HEK293 (cell line): ENCODE data around the gene CTF1.

ENCODE experiments used
- CTCF ChIA-PET: fragments of 350-600 bp; formaldehyde crosslinking; extraction: SDS; loops from one replicate; lab custom pipeline; 2021; ENCODE audit warnings: antibody characterized with exemption; lab: Yijun Ruan, JAX
- POLR2A ChIA-PET: fragments of 300-600 bp; formaldehyde crosslinking; extraction: SDS; loops from one replicate; lab custom pipeline; 2020; ENCODE audit warnings: antibody characterized with exemption, inconsistent platforms; lab: Yijun Ruan, JAX
- H3K27ac ChIP-seq: fragments of 200-500 bp; sonication (Bioruptor generic); 2 replicates; pipeline ENCODE4 v1.5.1; 2014; ENCODE audit warnings: low read depth, low read length, control low read depth, inconsistent platforms; ENCODE audit errors: extremely low read depth
- H3K36me3 ChIP-seq, 2 experiments: fragments of 200-500 bp in 1 of 2; sonication (Bioruptor generic) in 1 of 2; 1 replicate in 1 of 2; 2 replicates in 1 of 2; pipeline ENCODE4 v1.5.1; 2014 to 2017; ENCODE audit warnings: inconsistent platforms in 2 of 2, low read length in 2 of 2; ENCODE audit not compliant: control insufficient read depth in 2 of 2, insufficient read depth in 1 of 2
- H3K4me1 ChIP-seq: fragments of 200-500 bp; sonication (Bioruptor generic); 2 replicates; pipeline ENCODE4 v1.5.1; 2014; ENCODE audit warnings: mild to moderate bottlenecking, low read length, inconsistent platforms; ENCODE audit not compliant: control insufficient read depth, insufficient read depth
- H3K4me3 ChIP-seq: 2 replicates; pipeline ENCODE4 v1.5.1; 2011; ENCODE audit warnings: low read depth, mild to moderate bottlenecking, control low read depth, low read length, moderate library complexity
- H3K9me3 ChIP-seq: fragments of 200-500 bp; sonication (Bioruptor generic); 2 replicates; pipeline ENCODE4 v1.5.1; 2014; ENCODE audit warnings: low read depth, low read length, inconsistent platforms; ENCODE audit not compliant: control insufficient read depth, insufficient read depth
- GFI1B ChIP-seq: fragments of 450-650 bp; formaldehyde crosslinking; IDR thresholded peaks from 2 replicates; pipeline ENCODE4 v1.5.1; 2016; ENCODE audit warnings: missing biosample characterization, missing genetic modification characterization
- GLIS2 ChIP-seq: fragments of 450-650 bp; formaldehyde crosslinking; IDR thresholded peaks from 2 replicates; pipeline ENCODE4 v1.5.1; 2016; ENCODE audit warnings: missing biosample characterization, missing genetic modification characterization
- KLF16 ChIP-seq: fragments of 450-650 bp; formaldehyde crosslinking; IDR thresholded peaks from 2 replicates; pipeline ENCODE4 v1.5.1; 2017; ENCODE audit warnings: missing biosample characterization, missing genetic modification characterization
- MYNN ChIP-seq: fragments of 450-650 bp; formaldehyde crosslinking; IDR thresholded peaks from 2 replicates; pipeline ENCODE4 v1.5.1; 2016; ENCODE audit warnings: missing biosample characterization, missing genetic modification characterization, borderline replicate concordance
- PRDM10 ChIP-seq: fragments of 450-650 bp; formaldehyde crosslinking; IDR thresholded peaks from 2 replicates; pipeline ENCODE4 v1.5.1; 2016; ENCODE audit warnings: missing biosample characterization, missing genetic modification characterization
- SCRT1 ChIP-seq: fragments of 450-650 bp; formaldehyde crosslinking; IDR thresholded peaks from 2 replicates; pipeline ENCODE4 v1.5.1; 2016; ENCODE audit warnings: missing biosample characterization, missing genetic modification characterization, borderline replicate concordance
- SETDB1 ChIP-seq: IDR thresholded peaks from one replicate; pipeline ENCODE4 v1.6.1; 2017; ENCODE audit warnings: mild to moderate bottlenecking, low read length, moderate library complexity, mixed read lengths; ENCODE audit not compliant: insufficient read length
- SP3 ChIP-seq: fragments of 450-650 bp; formaldehyde crosslinking; IDR thresholded peaks from 2 replicates; pipeline ENCODE4 v1.5.1; 2016; ENCODE audit warnings: missing biosample characterization, missing genetic modification characterization
- SP7 ChIP-seq: fragments of 450-650 bp; formaldehyde crosslinking; IDR thresholded peaks from 2 replicates; pipeline ENCODE4 v1.5.1; 2016; ENCODE audit warnings: missing biosample characterization, missing genetic modification characterization
- TRIM28 ChIP-seq: IDR thresholded peaks from 2 replicates; pipeline ENCODE4 v1.6.1; 2011; ENCODE audit warnings: low read length, control low read depth, borderline replicate concordance
- ZNF114 ChIP-seq: fragments of 450-650 bp; formaldehyde crosslinking; IDR thresholded peaks from 2 replicates; pipeline ENCODE4 v1.5.0; 2017; ENCODE audit warnings: missing biosample characterization, missing genetic modification characterization
- ZNF121 ChIP-seq: fragments of 450-650 bp; formaldehyde crosslinking; IDR thresholded peaks from 2 replicates; pipeline ENCODE4 v1.5.1; 2016; ENCODE audit warnings: missing biosample characterization, missing genetic modification characterization
- ZNF18 ChIP-seq: fragments of 450-650 bp; formaldehyde crosslinking; IDR thresholded peaks from 2 replicates; pipeline ENCODE4 v1.5.1; 2016; ENCODE audit warnings: missing biosample characterization, missing genetic modification characterization
- ZNF211 ChIP-seq: fragments of 450-650 bp; formaldehyde crosslinking; IDR thresholded peaks from 2 replicates; pipeline ENCODE4 v1.5.1; 2016; ENCODE audit warnings: low read depth, missing biosample characterization, missing genetic modification characterization
- ZNF214 ChIP-seq: fragments of 450-650 bp; formaldehyde crosslinking; IDR thresholded peaks from 2 replicates; pipeline ENCODE4 v1.5.1; 2017; ENCODE audit warnings: missing biosample characterization, mild to moderate bottlenecking, missing genetic modification characterization, borderline replicate concordance
- ZNF223 ChIP-seq: fragments of 450-650 bp; formaldehyde crosslinking; IDR thresholded peaks from 2 replicates; pipeline ENCODE4 v1.5.1; 2016; ENCODE audit warnings: missing biosample characterization, missing genetic modification characterization
- ZNF266 ChIP-seq: fragments of 450-650 bp; formaldehyde crosslinking; IDR thresholded peaks from 2 replicates; pipeline ENCODE4 v1.5.1; 2016; ENCODE audit warnings: missing biosample characterization, missing genetic modification characterization, low read depth
- ZNF324 ChIP-seq: fragments of 450-650 bp; formaldehyde crosslinking; IDR thresholded peaks from 2 replicates; pipeline ENCODE4 v1.5.1; 2016; ENCODE audit warnings: missing biosample characterization, missing genetic modification characterization
- ZNF626 ChIP-seq: fragments of 450-650 bp; sonication (Bioruptor Pico); formaldehyde crosslinking; IDR thresholded peaks from 2 replicates; pipeline ENCODE4 v1.5.1; 2018; ENCODE audit warnings: missing biosample characterization, missing genetic modification characterization, inconsistent platforms
- ZNF76 ChIP-seq: fragments of 450-650 bp; formaldehyde crosslinking; IDR thresholded peaks from 2 replicates; pipeline ENCODE4; 2016; ENCODE audit warnings: low read depth, missing biosample characterization, missing genetic modification characterization, borderline replicate concordance
- ZNF785 ChIP-seq: fragments of 450-650 bp; formaldehyde crosslinking; IDR thresholded peaks from 2 replicates; pipeline ENCODE4 v1.5.1; 2016; ENCODE audit warnings: missing biosample characterization, missing genetic modification characterization
- TF ChIP-seq, protein P1 (sequence below): fragments of 450-650 bp; formaldehyde crosslinking; IDR thresholded peaks from 2 replicates; pipeline ENCODE4 v1.5.1; 2017; ENCODE audit warnings: missing biosample characterization, missing genetic modification characterization

Gene CTF1

DNA sequence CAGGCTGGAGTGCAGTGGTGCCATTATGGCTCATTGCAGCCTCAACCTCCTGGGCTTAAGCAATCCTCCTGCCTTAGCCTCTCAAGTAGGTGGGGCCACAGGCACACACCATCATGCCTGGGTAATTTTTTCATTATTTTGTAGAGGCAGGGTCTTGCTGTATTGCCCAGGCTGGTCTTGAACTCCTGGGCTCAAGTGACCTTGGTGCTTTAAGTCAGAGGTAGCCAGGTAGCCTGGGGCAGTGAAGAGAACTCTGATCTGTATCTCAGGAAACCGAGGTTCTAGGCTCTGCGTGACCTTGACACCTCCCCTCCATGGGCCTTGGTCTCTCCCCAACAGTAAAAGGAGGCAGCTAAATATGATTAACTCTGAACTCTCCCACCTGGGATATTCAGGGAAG is 3.4 kb downstream of the CTF1 start:
- Histone ChIP-seq H3K9me3 (no peaks in the 10 kb centered on the region), H3K27ac (no peak overlapping the region), H3K4me1 (no peaks in the 10 kb centered on the region), H3K4me3 (no peak overlapping the region), H3K36me3 (no peaks in the 10 kb centered on the region)
- ChIA-PET CTCF (interaction anchor here (1.1 to 3.8 kb wide), 2 partner anchors 55 to 137 kb away, joined by 3 to 66 read pairs; partner anchors contain the start of gene RNF40), POLR2A (interaction anchor here (3.6 kb wide), 1 partner anchor 25 kb away, joined by 35 read pairs; no protein-coding TSS in a partner anchor)
- TF ChIP-seq ZNF121 (tag by site-specific recombination) (peak; percentile 81), PRDM10 (tag by site-specific recombination) (peak; percentile 85), TRIM28 (no peak), GLIS2 (tag by site-specific recombination) (no peak), KLF16 (tag by site-specific recombination) (no peak), SP7 (tag by site-specific recombination) (no peak)

GRCh38 chr16:30900588-30900987 is 4.2 kb downstream of the CTF1 start:
- no peak overlapping the region for H3K27ac ChIP-seq
- no peak overlapping the region for H3K4me3 ChIP-seq
- TF ChIP-seq KLF16 (tag by site-specific recombination) (no peak), ZNF266 (tag by site-specific recombination) (no peak), SETDB1 (no peak), ZNF223 (tag by site-specific recombination) (no peak), ZNF121 (tag by site-specific recombination) (no peak), ZNF76 (tag by site-specific recombination) (no peak), ZNF214 (tag by site-specific recombination) (no peak), ZNF626 (tag by site-specific recombination) (no peak), GFI1B (no peak), ZNF18 (tag by site-specific recombination) (no peak), ZNF114 (tag by site-specific recombination) (no peak), MYNN (tag by site-specific recombination) (no peak), ZNF211 (tag by site-specific recombination) (no peak), SP3 (tag by site-specific recombination) (no peak), ZNF324 (tag by site-specific recombination) (no peak), SCRT1 (tag by site-specific recombination) (no peak), ZNF785 (tag by site-specific recombination) (no peak)
- TF ChIP-seq, protein P1, sequence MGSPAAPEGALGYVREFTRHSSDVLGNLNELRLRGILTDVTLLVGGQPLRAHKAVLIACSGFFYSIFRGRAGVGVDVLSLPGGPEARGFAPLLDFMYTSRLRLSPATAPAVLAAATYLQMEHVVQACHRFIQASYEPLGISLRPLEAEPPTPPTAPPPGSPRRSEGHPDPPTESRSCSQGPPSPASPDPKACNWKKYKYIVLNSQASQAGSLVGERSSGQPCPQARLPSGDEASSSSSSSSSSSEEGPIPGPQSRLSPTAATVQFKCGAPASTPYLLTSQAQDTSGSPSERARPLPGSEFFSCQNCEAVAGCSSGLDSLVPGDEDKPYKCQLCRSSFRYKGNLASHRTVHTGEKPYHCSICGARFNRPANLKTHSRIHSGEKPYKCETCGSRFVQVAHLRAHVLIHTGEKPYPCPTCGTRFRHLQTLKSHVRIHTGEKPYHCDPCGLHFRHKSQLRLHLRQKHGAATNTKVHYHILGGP (tag by site-specific recombination): no peak
- no peaks in the 10 kb centered on the region for H3K9me3 ChIP-seq
- ChIA-PET CTCF (interaction anchor here (0.6 to 3.8 kb wide), 14 partner anchors 8 to 206 kb away, joined by 3 to 66 read pairs (median 7); partner anchors contain the start of gene RNF40), POLR2A (interaction anchor here (0.7 to 3.6 kb wide), 2 partner anchors 25 to 44 kb away, joined by 3 to 35 read pairs; no protein-coding TSS in a partner anchor)
- H3K4me1 ChIP-seq: no peaks in the 10 kb centered on the region
- H3K36me3 ChIP-seq: no peaks in the 10 kb centered on the region
